ENCODE measurements around the gene MED9. TPM values are rescaled to one million over a fixed set of nuclear protein-coding genes. Genes with fewer than 3 reads are reported as not detected.

The MED9 gene
- total RNA-seq, 2 experiments from 2014 or later = 17.8 to 20.6 TPM

GRCh38 chr17:17506893-17507464, 30.2 kb downstream of the MED9 start:
- POLR2A ChIA-PET = no interaction called here
- H3K4me1 Mint-ChIP-seq = peaks cover 4% of the 10 kb centered on the region
- H3K27ac Mint-ChIP-seq = no peak overlapping the region
- H3K4me3 Mint-ChIP-seq = no peak overlapping the region
- ATAC-seq (ENCODE audit: low read depth) (no peak), DNase-seq (no peak)
- no peaks in the 10 kb centered on the region for H3K9me3 Mint-ChIP-seq
- H3K27me3 Mint-ChIP-seq = no peaks in the 10 kb centered on the region
- no peaks in the 10 kb centered on the region for H3K36me3 Mint-ChIP-seq

- Mint-ChIP-seq H3K36me3 (no peaks in the 10 kb centered on the region), H3K27ac (no peak overlapping the region), H3K4me3 (no peak overlapping the region), H3K27me3 (no peaks in the 10 kb centered on the region), H3K4me1 (peaks cover 4% of the 10 kb centered on the region), H3K9me3 (no peaks in the 10 kb centered on the region)
- DNase-seq = no peak
- POLR2A ChIA-PET = no interaction called here
- no peak for ATAC-seq (ENCODE audit: low read depth)
These were observed 30.7 kb downstream of the MED9 start for GRCh38 chr17:17507465-17508011.

DNA sequence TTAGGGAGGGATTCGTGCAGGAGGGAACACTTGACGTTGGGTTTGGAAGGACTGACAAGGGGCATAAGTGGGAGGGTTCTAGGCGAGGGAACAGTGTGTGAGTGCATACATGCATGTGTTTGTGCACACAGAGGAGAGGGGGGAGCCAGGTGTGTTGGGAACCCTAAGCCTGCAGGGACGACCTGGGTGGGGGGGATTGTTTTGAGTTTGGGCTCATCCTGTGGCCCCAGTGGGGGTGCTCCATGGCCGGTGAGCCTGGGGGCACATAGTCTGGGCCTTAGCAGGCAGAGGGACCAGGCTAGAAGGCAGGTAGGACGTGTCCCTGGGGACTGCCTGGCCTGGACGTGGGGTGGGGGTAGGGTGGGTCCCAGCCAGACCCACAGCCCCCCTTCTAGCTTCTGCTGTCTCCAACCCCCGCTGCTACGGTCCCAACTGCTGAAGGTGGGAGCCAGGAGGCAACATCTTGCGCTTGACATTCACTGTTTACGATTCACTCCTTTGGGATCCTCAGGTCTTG, 31.3 kb downstream of the MED9 start:
- DNase-seq (no peak), ATAC-seq (ENCODE audit: low read depth) (no peak)
- Mint-ChIP-seq H3K9me3 (no peaks in the 10 kb centered on the region), H3K4me3 (no peak overlapping the region), H3K4me1 (peaks cover 4% of the 10 kb centered on the region), H3K36me3 (no peaks in the 10 kb centered on the region), H3K27ac (no peak overlapping the region), H3K27me3 (no peaks in the 10 kb centered on the region)
- POLR2A ChIA-PET = no interaction called here

DNA sequence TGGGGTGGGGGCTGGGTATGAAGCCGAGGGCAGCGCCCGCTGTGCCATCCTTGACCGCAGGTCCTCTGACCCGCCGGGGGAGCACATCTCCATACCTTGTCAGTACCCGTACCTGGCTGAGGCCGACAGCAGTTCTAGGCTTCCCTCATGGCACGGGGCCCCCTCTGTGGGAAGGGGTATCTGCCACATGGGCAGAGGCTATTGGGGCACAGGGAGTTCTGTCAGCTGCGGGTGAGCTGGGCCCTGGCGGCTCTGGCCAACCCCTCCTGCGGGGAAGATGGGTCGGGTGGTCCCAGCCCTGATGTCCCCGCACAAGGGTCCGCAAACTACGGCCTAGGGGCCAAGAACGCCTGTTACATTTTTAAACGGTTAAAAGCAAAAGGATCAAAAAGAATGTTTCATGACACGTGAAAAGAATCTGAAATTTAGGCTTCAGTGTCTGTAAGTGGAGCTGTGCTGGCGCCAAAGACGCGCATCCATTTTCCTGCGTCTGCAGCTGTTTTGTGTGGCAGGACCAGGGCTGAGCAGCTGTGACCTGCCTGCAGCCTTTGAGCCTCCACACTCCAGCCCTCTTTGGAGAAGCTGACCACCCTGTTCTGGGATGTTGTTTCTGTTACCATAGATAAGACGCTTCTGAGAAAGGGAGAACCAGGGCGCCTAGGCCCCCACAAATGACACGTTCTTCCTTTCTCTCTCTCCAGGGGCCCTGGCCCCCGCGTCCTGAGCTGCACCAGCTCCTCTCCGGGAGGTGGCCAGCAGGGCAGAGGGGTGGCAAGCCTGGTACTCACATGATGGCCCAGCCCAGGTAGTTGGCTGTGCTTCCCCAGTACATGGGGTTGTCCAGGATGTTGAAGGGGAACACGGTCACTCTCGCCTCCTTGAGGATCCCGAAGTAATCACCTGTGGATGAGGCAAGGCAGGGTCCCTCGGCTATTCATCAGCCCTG, 32.1 kb downstream of the MED9 start:
- no peak overlapping the region for H3K27ac Mint-ChIP-seq
- H3K9me3 Mint-ChIP-seq = no peaks in the 10 kb centered on the region
- POLR2A ChIA-PET = no interaction called here
- ATAC-seq (ENCODE audit: low read depth) = no peak
- H3K4me3 Mint-ChIP-seq = no peak overlapping the region
- H3K27me3 Mint-ChIP-seq = no peaks in the 10 kb centered on the region
- no peak for DNase-seq
- no peaks in the 10 kb centered on the region for H3K36me3 Mint-ChIP-seq
- H3K4me1 Mint-ChIP-seq = peaks cover 4% of the 10 kb centered on the region

DNA sequence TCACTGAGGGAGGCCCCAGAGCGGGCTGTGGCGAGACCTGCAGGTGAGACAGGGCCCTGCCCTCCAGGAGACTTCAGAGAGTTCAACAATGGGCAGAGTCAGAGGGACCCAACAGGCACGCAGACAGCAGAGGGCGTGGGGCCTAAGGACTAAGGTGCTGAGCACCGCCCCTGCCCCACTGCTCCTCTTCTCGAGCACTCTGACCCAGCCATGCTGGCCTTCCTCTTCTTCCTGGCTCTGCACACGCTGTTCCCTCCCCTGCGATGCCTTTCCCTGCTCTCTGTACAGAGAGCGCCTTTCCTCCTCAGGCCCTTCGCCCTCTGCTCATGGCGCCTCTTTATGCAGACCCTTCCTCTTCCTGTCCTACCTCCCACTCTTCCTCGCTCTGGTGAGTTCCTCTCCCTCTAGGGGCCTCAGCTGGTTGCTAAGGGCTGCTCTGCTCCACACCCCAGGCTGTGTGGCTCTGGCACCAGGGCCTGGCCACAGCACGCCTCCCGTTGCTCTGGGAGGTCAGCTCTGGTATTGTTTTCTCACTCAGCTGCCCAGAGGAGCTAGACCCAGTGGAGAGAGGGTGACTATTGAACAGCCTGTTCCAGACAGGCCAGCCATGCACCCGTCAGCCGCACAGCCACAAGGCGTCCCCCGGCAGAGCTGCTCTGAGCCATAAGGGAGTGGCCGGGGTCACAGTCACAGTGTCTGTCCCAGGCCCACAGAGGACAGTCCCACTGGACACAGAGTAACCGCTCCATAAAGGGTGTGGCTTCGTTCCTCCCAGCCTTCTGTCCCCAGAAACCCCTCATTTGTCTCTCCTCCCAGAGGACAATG, 33.0 kb downstream of the MED9 start:
- no peaks in the 10 kb centered on the region for H3K36me3 Mint-ChIP-seq
- DNase-seq (no peak), ATAC-seq (ENCODE audit: low read depth) (no peak)
- H3K9me3 Mint-ChIP-seq = no peaks in the 10 kb centered on the region
- POLR2A ChIA-PET = no interaction called here
- H3K4me1 Mint-ChIP-seq = peaks cover 4% of the 10 kb centered on the region
- H3K4me3 Mint-ChIP-seq = no peak overlapping the region
- no peaks in the 10 kb centered on the region for H3K27me3 Mint-ChIP-seq
- peak overlapping the region; percentile 8 for H3K27ac Mint-ChIP-seq

DNA sequence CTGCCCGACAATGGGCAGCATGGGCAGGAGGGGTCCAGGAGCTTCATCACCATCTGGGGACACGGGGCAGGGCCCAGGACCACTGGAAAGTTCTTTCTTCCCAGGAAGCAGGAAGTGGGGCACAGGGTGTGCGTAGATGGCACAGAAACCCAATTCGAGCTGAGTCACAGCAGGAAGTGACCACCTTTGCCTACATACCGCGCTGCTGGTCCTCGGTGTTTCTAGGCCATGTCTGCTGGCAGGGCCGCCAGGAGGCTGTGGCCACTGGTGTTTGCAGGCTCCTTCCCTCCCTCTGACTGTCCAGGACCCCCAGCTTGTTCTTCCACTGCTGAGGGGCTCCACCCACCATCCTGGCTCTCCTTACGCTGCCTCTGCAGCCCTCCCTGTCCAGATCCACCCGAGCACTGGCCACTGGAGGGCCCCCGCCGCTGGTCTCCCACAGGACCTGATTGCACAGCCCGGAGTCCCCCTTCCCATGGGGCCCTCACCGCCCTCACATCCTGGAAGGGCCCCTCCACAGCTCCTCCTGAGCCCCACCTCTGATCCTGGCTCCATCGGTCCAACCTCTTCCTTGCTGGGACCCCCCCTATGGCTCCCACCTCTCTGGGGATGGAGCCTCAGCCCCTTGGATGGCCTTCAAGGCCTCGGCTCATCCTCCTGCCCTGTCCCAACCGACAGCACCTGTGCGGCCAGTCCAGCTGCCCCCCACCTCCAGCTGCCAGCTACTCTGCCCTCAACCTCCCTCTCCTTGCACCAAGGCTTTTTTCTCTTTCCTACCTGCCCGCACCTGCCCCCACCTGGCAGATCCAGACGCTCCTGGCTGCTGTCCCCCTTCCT, 33.9 kb downstream of the MED9 start:
- Mint-ChIP-seq H3K36me3 (no peaks in the 10 kb centered on the region), H3K27me3 (no peaks in the 10 kb centered on the region), H3K4me1 (peaks cover 4% of the 10 kb centered on the region), H3K9me3 (no peaks in the 10 kb centered on the region), H3K4me3 (no peak overlapping the region), H3K27ac (peak overlapping the region; percentile 78)
- POLR2A ChIA-PET = no interaction called here
- DNase-seq (no peak), ATAC-seq (ENCODE audit: low read depth) (no peak)

GRCh38 chr17:17511293-17511741, 34.5 kb downstream of the MED9 start:
- Mint-ChIP-seq H3K27ac (peak overlapping the region; percentile 78), H3K4me1 (peaks cover 4% of the 10 kb centered on the region), H3K27me3 (no peaks in the 10 kb centered on the region), H3K36me3 (no peaks in the 10 kb centered on the region), H3K9me3 (no peaks in the 10 kb centered on the region), H3K4me3 (no peak overlapping the region)
- no peak for DNase-seq
- POLR2A ChIA-PET = no interaction called here
- ATAC-seq (ENCODE audit: low read depth) = no peak

DNA sequence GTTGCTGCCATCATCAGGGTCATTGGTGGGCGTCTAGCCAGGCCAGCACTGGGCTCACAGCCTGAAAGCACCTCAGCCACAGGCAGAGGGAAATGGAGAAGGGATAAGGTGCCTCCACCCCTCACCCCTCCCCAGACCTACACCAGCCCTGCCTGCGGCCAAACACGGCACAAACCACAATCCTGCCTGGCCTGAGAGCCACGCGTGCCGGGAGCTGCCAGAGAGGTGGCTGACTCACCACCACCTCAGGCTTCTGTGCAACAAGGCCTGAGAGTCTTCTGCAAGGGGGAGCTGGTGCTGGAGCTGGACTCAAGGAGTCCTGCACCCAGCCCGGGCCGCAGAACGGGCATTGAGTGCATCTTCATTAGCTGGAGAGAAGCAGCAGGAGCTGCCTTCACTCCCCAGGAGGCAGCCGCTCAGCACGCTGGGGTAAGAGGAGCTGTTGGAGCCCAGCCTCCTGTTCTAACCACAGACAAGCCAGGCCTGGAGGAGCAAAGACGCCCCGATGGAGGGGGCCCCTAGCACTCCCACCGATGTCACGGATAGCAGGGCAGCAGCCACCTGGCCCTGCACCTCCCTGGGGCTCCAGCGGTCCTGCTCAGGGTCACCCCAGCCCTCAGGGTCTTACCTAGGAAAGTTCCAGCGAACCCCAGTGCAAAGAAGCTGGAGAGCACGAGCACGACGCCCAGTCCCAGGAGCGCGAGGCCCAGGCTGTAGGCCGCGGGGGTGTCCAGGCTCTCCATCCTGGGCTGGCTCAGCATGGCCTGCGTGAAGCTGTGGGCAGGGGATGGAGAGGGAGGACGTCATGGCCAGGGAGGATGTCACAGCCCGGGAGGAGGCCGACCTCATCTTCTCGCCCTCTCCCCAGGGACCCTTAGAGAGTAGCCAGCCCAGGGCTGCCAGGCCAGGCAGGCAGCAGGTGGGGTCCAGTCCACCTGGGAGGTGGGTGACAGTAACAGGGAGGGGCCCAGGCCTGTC, 35.4 kb downstream of the MED9 start:
- Mint-ChIP-seq H3K4me1 (peaks cover 4% of the 10 kb centered on the region), H3K36me3 (no peaks in the 10 kb centered on the region), H3K27me3 (no peaks in the 10 kb centered on the region), H3K9me3 (no peaks in the 10 kb centered on the region), H3K4me3 (no peak overlapping the region), H3K27ac (no peak overlapping the region)
- no peak for ATAC-seq (ENCODE audit: low read depth)
- no peak for DNase-seq
- POLR2A ChIA-PET = no interaction called here

- peaks cover 4% of the 10 kb centered on the region for H3K4me1 Mint-ChIP-seq
- no peaks in the 10 kb centered on the region for H3K36me3 Mint-ChIP-seq
- no peak overlapping the region for H3K27ac Mint-ChIP-seq
- no peak for DNase-seq
- no peaks in the 10 kb centered on the region for H3K9me3 Mint-ChIP-seq
- ATAC-seq (ENCODE audit: low read depth) = no peak
- POLR2A ChIA-PET = no interaction called here
- no peaks in the 10 kb centered on the region for H3K27me3 Mint-ChIP-seq
- no peak overlapping the region for H3K4me3 Mint-ChIP-seq
These were observed 36.1 kb downstream of the MED9 start for GRCh38 chr17:17512866-17513265.

- Mint-ChIP-seq H3K36me3 (no peaks in the 10 kb centered on the region), H3K27ac (no peak overlapping the region), H3K4me1 (peaks cover 4% of the 10 kb centered on the region), H3K4me3 (no peak overlapping the region), H3K27me3 (no peaks in the 10 kb centered on the region), H3K9me3 (no peaks in the 10 kb centered on the region)
- POLR2A ChIA-PET = no interaction called here
- DNase-seq (no peak), ATAC-seq (ENCODE audit: low read depth) (no peak)
These were observed 36.8 kb downstream of the MED9 start for GRCh38 chr17:17513626-17514025.

DNA sequence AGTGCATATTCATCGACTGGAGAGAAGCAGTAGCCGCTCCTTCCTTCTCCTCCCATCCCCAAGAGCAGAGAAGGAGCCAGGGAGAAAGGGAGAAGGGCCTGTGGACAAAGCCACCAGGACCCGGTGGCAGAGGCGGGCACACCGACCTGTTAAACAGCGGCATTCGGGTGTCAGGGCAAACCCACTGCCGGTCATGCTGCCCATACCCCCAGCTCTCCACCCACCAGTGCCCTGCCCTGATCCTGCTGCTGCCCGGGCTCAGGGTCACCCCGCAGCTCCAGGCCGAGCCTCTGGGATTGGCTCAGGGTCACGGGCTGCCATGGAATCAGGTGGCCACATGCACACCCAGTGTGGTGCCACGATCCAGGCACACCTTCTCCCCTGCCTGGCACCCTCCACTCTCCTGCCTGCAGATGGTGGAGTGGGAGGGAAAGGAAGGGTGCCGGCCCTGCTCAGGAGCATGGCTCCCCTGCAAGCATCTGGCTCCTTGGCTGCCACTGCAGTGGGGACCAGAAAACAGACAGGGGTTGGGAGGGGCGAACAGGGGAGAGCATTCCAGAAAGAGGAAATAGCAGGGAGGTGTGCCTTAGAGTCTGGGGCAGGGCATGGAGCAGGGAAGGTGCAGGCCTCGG, 37.7 kb downstream of the MED9 start:
- Mint-ChIP-seq H3K4me1 (peaks cover 4% of the 10 kb centered on the region), H3K9me3 (no peaks in the 10 kb centered on the region), H3K27ac (no peak overlapping the region), H3K4me3 (no peak overlapping the region), H3K27me3 (no peaks in the 10 kb centered on the region), H3K36me3 (no peaks in the 10 kb centered on the region)
- POLR2A ChIA-PET = no interaction called here
- ATAC-seq (ENCODE audit: low read depth) (no peak), DNase-seq (no peak)

All from activated naive CD8-positive, alpha-beta T cell treated with anti-CD3 and anti-CD28 coated beads, Interleukin-2, amount 10 ng/mL, durations not matched to agents 7 days and 5 days (primary cell).